D721Med (cell line): ENCODE measurements around the gene LMX1A.
A peak's percentile ranks its signal among the peaks of the same experiment; 100 is the strongest.

Source experiments
- DNase-seq: peaks from one replicate; pipeline ENCODE4 v3.0.0; 2011; ENCODE audit warnings: low spot score; ENCODE audit not compliant: insufficient read length
- FAIRE-seq: peaks from 2 replicates; lab custom pipeline; 2011; peaks lifted over from hg19 to GRCh38; lab: Jason Lieb, UNC
- TF ChIP-seq, protein P1 (sequence below): IDR thresholded peaks from 2 replicates; pipeline ENCODE4 v1.5.1; 2012; ENCODE audit warnings: mild to moderate bottlenecking, control low read depth; ENCODE audit not compliant: insufficient read depth; ENCODE audit errors: missing control alignments

LMX1A gene

DNA sequence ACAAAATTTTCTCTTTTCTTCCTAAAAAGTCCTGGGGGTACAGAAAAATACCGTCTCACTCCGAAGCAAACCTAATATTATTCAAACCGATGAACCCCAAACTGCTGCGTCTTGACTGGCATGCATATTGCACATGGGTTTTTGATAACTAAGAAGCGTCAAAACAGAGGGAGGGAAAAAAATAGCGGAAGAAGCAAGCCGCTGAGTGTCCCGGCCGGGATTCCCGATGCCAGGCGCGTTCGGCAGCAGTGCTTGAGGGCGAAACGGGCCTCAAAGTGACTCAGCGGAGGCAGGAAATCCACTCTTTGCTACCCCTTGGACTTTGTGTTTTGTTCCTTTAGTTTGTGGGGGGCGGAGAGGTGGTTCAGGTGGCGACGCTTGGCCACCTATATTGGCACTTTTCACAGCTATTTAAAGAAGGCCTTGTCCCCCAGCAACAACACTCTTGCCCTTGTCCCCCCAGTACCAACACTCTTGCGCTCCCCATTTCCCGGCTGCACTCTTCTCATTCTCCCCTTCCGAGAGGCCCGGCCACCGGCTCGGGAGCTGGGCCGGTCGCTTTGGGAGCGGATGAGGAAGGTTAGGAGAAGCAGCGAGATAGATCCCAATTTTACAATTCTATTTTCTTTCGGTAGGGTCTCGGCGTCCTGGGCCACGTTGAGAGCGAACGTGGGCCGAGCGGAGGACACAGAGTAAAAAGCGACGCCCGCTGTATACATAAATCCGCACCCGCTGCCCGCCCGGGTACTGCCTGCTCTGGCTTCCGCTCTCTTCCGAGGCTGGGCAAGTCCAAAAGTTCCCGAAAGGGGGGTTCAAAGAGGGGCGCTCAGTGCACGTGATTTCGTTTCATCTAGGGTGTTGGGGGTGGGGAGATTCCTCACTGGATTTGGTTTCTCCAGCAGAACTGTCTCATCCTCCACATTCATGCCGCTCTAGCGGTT lies 2.5 kb downstream of the LMX1A start:
- DNase-seq = no peak
- FAIRE-seq = no peak

DNA sequence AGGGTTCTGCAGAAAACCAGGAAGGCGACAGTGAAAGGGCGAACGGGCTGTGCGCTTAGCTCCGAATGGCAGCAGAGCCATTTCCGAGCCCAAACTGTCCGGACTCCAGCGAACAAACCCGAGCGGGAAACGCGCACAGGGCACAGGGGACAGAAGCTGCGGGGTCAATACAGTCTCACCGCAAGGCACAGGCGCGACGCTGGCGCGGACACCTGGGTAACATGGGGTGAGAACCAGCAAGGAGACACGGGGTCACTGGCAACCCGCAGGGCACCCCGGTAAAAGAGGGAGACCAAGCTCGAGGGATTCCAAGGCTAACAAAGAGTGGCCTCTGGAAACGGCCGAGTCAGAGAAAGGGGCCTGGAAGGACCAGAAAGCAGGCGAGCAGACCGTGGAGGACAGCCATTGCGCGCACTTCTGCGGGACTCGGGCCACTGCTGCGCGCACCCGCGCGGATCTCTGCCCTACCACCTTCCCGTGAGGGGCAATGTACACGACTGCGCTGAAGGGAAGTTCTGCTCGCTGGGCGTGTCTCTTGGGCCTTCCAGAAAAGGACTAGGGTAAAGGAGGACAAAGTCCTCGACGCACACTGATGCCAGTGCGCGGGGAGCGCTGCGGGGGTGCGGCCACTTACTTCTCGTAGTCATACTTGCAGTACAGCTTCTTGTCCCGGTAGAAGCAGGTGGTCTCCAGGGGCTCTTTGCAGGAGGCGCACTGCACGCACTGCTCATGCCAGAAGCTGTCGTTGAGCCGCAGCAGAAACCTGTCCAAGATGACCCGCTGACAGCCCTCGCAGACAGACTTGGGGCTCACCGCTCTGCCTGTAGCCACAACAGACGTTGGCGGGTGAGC lies 3.8 kb downstream of the LMX1A start:
- TF ChIP-seq, protein P1, sequence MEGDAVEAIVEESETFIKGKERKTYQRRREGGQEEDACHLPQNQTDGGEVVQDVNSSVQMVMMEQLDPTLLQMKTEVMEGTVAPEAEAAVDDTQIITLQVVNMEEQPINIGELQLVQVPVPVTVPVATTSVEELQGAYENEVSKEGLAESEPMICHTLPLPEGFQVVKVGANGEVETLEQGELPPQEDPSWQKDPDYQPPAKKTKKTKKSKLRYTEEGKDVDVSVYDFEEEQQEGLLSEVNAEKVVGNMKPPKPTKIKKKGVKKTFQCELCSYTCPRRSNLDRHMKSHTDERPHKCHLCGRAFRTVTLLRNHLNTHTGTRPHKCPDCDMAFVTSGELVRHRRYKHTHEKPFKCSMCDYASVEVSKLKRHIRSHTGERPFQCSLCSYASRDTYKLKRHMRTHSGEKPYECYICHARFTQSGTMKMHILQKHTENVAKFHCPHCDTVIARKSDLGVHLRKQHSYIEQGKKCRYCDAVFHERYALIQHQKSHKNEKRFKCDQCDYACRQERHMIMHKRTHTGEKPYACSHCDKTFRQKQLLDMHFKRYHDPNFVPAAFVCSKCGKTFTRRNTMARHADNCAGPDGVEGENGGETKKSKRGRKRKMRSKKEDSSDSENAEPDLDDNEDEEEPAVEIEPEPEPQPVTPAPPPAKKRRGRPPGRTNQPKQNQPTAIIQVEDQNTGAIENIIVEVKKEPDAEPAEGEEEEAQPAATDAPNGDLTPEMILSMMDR = no peak

More for the DNA sequence above, 2.5 kb downstream of the LMX1A start:
- TF ChIP-seq, protein P1 = no peak

DNA sequence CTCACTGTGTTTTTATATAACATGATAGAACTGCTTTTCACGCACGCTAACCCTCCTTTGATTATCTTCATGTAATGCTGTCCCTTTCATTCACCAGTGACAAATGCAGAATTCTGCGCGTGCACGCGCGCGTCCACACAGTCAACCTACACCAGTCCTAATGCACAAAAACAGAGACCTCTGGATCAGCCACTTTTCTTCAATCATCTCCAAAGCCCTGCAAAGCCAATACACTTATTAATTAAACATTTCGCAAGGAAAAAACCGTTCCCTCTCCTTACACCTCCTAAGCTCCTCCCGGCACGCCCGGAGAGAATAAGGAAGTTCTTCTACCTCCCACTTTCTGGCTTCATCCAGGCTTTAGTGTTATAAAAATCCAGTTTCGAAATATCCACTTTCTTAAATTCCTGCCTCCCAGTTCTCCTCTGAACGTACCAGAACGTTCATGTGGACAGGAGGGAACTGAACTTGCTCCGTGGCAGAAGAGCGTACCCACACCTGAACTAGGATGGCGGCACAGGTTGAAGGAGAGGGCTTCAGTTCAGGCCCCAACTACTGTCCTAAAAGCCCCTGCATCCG lies 4.6 kb downstream of the LMX1A start:
- no peak for DNase-seq
- TF ChIP-seq, protein P1 = no peak
- FAIRE-seq = no peak

More for the DNA sequence above, 3.8 kb downstream of the LMX1A start:
- FAIRE-seq = no peak
- DNase-seq = no peak

DNA sequence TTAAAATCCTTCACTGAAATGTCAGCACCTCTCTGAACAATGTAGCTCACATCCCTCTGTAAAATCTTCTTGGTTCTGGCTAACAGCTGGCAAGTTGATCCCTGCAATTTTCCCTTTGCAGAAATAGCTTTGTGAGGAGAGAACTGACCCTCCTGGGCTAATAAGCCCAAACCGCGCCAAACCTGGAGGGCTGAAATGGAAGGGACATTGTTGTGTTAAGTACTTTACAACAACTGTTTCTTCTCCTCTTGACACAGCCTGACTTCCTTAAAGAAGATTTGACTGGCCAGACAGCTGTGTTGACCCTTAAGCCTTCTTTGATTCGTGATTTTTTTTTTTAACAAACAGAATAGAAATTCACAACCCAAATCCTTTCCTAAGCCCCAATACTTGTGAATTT lies 5.7 kb downstream of the LMX1A start:
- TF ChIP-seq, protein P1 = no peak
- peak; percentile 81 for FAIRE-seq
- no peak for DNase-seq

DNA sequence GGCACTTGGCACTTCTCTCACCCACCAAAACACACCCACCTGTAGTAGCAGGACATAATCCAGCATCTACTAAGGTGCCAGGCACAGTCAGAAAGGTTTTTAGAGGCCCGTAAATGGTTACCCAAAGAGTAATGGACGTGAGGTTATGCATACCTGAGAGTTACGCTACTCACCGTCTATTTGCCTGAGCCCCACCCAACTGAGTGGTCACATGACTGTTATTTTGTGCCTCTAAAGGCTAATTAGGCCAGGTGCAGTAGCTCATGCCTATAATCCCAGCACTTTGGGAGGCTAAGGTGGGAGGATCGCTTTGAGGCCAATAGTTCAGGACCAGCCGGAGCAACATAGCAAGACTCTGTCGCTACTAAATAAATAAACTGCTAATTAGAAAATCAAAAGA lies 11.0 kb downstream of the LMX1A start:
- FAIRE-seq (no peak), DNase-seq (no peak)
- TF ChIP-seq, protein P1 = no peak

DNA sequence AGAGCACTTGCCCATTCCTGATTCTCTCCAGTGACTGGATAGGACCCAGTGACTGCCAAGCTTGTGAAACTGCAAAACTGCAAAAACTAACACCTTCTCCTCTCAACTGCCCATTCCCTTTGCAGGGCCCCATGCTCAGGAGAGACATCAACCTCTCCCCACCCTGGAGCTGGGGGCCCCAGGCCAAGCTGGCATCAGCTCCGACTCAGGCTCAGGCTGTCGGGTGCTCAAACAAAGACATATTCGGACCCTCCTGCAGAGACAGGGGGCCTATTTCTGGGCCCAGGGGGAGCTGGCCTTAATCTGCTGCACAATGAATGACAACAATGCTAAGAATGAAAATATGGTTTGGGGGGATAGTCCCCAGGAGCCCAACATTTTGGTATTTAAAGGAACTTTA lies 11.8 kb downstream of the LMX1A start:
- TF ChIP-seq, protein P1 = no peak
- no peak for DNase-seq
- no peak for FAIRE-seq
